A673 (cell line): ENCODE results near the gene WBP2. TPM values are rescaled to one million over a fixed set of nuclear protein-coding genes. Genes with fewer than 3 reads are reported as not detected.

ENCODE experiments used
- BruUV-seq: library from RNA; stranded (reverse); fragments of 400-500 nt; replicated peaks from 2 replicates; lab custom pipeline; 2021; lab: Mats Ljungman, UMichigan
- CTCF ChIA-PET: fragments of 300-600 bp; sonication (Branson Sonifier 250); formaldehyde crosslinking; loops from one replicate; lab custom pipeline; 2022; ENCODE audit warnings: antibody characterized with exemption; lab: Charles Lee
- POLR2A ChIA-PET: fragments of 300-600 bp; sonication (Branson Sonifier 250); formaldehyde crosslinking; loops from one replicate; lab custom pipeline; 2022; ENCODE audit warnings: antibody characterized with exemption; ENCODE audit not compliant: low non-redundant PET; lab: Charles Lee
- DNase-seq: peaks from one replicate; pipeline ENCODE4 v3.0.0-alpha.2; 2015; ENCODE audit warnings: low spot score
- H3K27ac ChIP-seq: fragments of 200-600 bp; sonication (generic); 2 replicates; pipeline ENCODE4 v1.5.1; 2016; ENCODE audit warnings: mixed run types, low read depth, mild to moderate bottlenecking, mixed read lengths, antibody characterized with exemption, low read length; ENCODE audit not compliant: poor library complexity, severe bottlenecking
- H3K27me3 ChIP-seq: fragments of 200-600 bp; sonication (generic); replicated peaks from 2 replicates; pipeline ENCODE4 v1.6.1; 2017; ENCODE audit warnings: mixed run types, low read depth, mild to moderate bottlenecking, mixed read lengths, antibody characterized with exemption, low read length; ENCODE audit not compliant: insufficient read depth, poor library complexity
- H3K36me3 ChIP-seq: fragments of 200-600 bp; sonication (generic); 2 replicates; pipeline ENCODE4 v1.6.1; 2016; ENCODE audit warnings: mixed run types, mild to moderate bottlenecking, mixed read lengths, antibody characterized with exemption, low read length; ENCODE audit not compliant: insufficient read depth, poor library complexity, severe bottlenecking
- H3K4me1 ChIP-seq: fragments of 200-600 bp; sonication (generic); 2 replicates; pipeline ENCODE4 v1.6.1; 2017; ENCODE audit warnings: mixed run types, mild to moderate bottlenecking, mixed read lengths, antibody characterized with exemption, low read length; ENCODE audit not compliant: insufficient read depth, poor library complexity, severe bottlenecking
- H3K4me3 ChIP-seq: fragments of 200-600 bp; sonication (generic); 2 replicates; pipeline ENCODE4 v1.5.1; 2016; ENCODE audit warnings: low read depth, mixed run types, mild to moderate bottlenecking, mixed read lengths, low read length; ENCODE audit not compliant: poor library complexity, severe bottlenecking
- H3K9me3 ChIP-seq: fragments of 200-600 bp; sonication (generic); 2 replicates; pipeline ENCODE4 v1.6.1; 2016; ENCODE audit warnings: mixed run types, low read depth, mild to moderate bottlenecking, mixed read lengths, antibody characterized with exemption, low read length; ENCODE audit not compliant: poor library complexity, severe bottlenecking
- EZH2 ChIP-seq: fragments of 200-600 bp; sonication (generic); IDR thresholded peaks from 2 replicates; pipeline ENCODE4 v1.6.1; 2017; ENCODE audit warnings: borderline replicate concordance, low read depth, mild to moderate bottlenecking, mixed read lengths, antibody characterized with exemption, low read length; ENCODE audit not compliant: poor library complexity, severe bottlenecking
- intact Hi-C: fragments of 100-400 bp; cut with micrococcal nuclease; formaldehyde crosslinking; loops from one replicate; pipeline ENCODE4 v1.10.0; 2022; ENCODE audit not compliant: unreplicated experiment
- total RNA-seq: library from RNA; stranded (reverse); gene quantifications from 2 replicates; pipeline ENCODE4 v1.2.3, GENCODE V29; 2021
- TF ChIP-seq, protein P1 (sequence below): fragments of 300-800, 200-600 bp; sonication (generic); conservative IDR thresholded peaks from 2 replicates; pipeline ENCODE4 v1.5.1; 2017; ENCODE audit warnings: low read depth, mild to moderate bottlenecking, antibody characterized with exemption, low read length, moderate library complexity, mixed read lengths

The WBP2 gene
- total RNA-seq, 1 experiment from 2014 or later, result 70.3 TPM

DNA sequence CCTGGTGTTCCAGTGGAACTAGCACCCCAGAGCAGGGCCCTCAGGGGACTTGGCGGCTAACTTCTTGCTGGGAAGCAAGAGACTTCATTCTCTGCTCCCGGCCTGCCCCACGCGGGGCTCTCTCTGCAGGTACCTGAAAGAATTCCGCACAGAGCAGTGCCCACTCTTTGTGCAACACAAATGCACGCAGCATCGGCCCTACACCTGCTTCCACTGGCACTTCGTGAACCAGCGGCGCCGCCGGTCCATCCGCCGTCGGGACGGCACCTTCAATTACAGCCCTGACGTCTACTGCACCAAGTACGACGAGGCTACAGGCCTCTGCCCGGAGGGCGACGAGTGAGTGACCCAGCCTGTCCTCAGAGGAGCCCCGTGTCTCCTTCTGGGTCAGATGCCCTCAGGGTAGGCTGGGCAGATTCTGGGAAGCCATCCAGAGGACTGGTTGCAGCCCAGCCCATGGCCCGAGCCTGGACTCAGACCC is 45.5 kb downstream of the WBP2 start:
- TF ChIP-seq, protein P1, sequence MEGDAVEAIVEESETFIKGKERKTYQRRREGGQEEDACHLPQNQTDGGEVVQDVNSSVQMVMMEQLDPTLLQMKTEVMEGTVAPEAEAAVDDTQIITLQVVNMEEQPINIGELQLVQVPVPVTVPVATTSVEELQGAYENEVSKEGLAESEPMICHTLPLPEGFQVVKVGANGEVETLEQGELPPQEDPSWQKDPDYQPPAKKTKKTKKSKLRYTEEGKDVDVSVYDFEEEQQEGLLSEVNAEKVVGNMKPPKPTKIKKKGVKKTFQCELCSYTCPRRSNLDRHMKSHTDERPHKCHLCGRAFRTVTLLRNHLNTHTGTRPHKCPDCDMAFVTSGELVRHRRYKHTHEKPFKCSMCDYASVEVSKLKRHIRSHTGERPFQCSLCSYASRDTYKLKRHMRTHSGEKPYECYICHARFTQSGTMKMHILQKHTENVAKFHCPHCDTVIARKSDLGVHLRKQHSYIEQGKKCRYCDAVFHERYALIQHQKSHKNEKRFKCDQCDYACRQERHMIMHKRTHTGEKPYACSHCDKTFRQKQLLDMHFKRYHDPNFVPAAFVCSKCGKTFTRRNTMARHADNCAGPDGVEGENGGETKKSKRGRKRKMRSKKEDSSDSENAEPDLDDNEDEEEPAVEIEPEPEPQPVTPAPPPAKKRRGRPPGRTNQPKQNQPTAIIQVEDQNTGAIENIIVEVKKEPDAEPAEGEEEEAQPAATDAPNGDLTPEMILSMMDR, result no peak
- no peak for TF ChIP-seq EZH2
- H3K27ac ChIP-seq, result peak overlapping the region; percentile 23
- ChIA-PET POLR2A (no interaction called here), CTCF (no interaction called here)
- H3K4me1 ChIP-seq, result no peaks in the 10 kb centered on the region
- BruUV-seq, result no TSS peak
- intact Hi-C loops, result no loop called here
- H3K9me3 ChIP-seq, result no peaks in the 10 kb centered on the region
- no peak overlapping the region for H3K4me3 ChIP-seq
- DNase-seq, result no peak
- no peaks in the 10 kb centered on the region for H3K27me3 ChIP-seq
- H3K36me3 ChIP-seq, result peaks cover 37% of the 10 kb centered on the region

DNA sequence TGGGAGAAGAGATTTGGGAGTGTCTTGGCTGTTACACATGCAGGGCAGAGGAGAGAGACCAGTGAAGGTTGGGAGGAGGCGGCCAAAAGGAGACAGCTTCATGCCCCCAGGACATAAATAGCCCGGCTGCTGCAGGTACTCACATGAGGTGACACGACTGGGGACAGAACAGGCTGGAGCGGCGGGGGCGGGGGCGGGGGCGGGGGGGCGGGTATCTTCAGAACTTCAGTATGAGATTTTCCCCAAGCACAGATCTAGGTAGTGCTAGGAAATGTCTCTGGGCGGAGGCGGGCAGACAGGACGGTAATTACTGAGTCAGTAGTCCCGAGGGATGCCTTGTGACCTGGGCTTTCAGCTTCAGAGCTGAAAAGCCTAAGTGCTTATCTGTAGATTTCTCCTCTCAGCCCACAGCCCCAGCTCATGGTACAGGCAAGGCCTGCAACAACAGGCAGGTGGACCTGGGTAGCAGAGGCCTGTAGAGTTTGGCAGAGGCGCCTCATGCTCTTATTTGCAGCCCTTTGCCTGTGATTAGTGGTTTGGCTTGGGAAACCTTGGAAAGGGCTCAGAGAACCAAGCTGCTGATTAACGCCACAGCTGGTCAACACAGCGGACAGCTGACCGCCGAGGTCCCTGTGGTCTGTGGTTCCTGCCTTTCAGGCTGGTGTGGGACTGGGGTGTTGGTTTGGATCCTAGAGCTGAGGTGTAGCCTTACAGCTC is 46.1 kb downstream of the WBP2 start:
- ChIA-PET CTCF (no interaction called here), POLR2A (no interaction called here)
- no peaks in the 10 kb centered on the region for H3K9me3 ChIP-seq
- peak; percentile 44 for DNase-seq
- BruUV-seq, result no TSS peak
- no peaks in the 10 kb centered on the region for H3K27me3 ChIP-seq
- no peak overlapping the region for H3K4me3 ChIP-seq
- intact Hi-C loops, result no loop called here
- peaks cover 33% of the 10 kb centered on the region for H3K36me3 ChIP-seq
- no peaks in the 10 kb centered on the region for H3K4me1 ChIP-seq
- H3K27ac ChIP-seq, result peak overlapping the region; percentile 23
- TF ChIP-seq, protein P1, result no peak
- no peak for TF ChIP-seq EZH2

DNA sequence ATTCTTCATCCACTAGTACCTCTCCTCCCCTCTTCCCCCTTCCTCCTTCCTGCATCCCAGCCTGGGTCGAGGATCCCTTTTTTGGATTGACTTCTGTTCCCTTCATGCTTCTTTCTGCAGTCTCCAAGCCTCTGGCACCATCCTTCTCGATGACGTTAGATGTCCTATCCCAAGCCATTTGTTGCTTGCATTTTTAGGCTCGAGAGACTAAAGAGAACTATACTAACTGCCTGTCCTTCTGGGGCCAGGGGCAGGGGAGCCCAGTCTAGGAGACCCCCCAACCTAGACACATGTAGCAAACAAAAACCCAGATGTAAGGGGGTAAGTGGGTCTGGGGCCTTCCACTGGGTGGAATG is 46.6 kb downstream of the WBP2 start:
- Histone ChIP-seq H3K36me3 (peaks cover 29% of the 10 kb centered on the region), H3K4me1 (no peaks in the 10 kb centered on the region), H3K9me3 (no peaks in the 10 kb centered on the region), H3K27me3 (no peaks in the 10 kb centered on the region), H3K4me3 (no peak overlapping the region), H3K27ac (no peak overlapping the region)
- CTCF ChIA-PET, result no interaction called here
- TF ChIP-seq, protein P1, result no peak
- TF ChIP-seq EZH2, result no peak
- no TSS peak for BruUV-seq
- intact Hi-C loops, result no loop called here
- DNase-seq, result no peak
- POLR2A ChIA-PET, result no interaction called here
